ENCODE measurements around the gene RHBDD3. TPM values are rescaled to one million over a fixed set of nuclear protein-coding genes. Genes with fewer than 3 reads are reported as not detected.

Gene RHBDD3
- total and polyA plus RNA-seq, 2 experiments from 2014 or later = 55.0 to 115 TPM

GRCh38 chr22:29315286-29316140, 47.7 kb upstream of the RHBDD3 start, which contains the start of gene RASL10A:
TSS of gene RASL10A (minus strand) at chr22:29315697. CDS start at chr22:29315246, 451 bp downstream.
- Histone ChIP-seq H4K20me1 (replicated peaks; ENCODE audit: insufficient read depth) (peaks cover 9% of the 10 kb centered on the region), H2AFZ (peak within 1 kb of the TSS; percentile 91), H3K4me1 (ENCODE audit: insufficient read depth) (peaks cover 5% of the 10 kb centered on the region; the same call in 1 of the 2 replicates), H3K27me3 (ENCODE audit: insufficient read depth) (peaks cover 54% of the 10 kb centered on the region), H3K4me3 (peak within 1 kb of the TSS; percentile 61), H3K27ac (ENCODE audit: low read depth) (no peak within 1 kb of the TSS), H3K79me2 (replicated peaks; ENCODE audit: insufficient read depth) (no peaks in the 10 kb centered on the region), H3F3A (replicated peaks; ENCODE audit: low read depth) (peaks cover 24% of the 10 kb centered on the region), H3K9me2 (ENCODE audit: insufficient read depth) (no peaks in the 10 kb centered on the region), H3K36me3 (ENCODE audit: insufficient read depth) (no peaks in the 10 kb centered on the region), H3K4me2 (peak within 1 kb of the TSS; percentile 84)
- DNase-seq (ENCODE audit: low spot score) (peak; percentile 64), ATAC-seq (peak; percentile 6; the same call in 2 of the 3 replicates)
- peaks cover 21% of the 10 kb centered on the region for H3K9me3 Mint-ChIP-seq
- peak within 1 kb of the TSS; percentile 68 for H3K4me3 Mint-ChIP-seq
- H3K27me3 Mint-ChIP-seq (ENCODE audit: insufficient read depth, low read depth, poor library complexity) = peaks cover 47% of the 10 kb centered on the region
- H3K4me1 Mint-ChIP-seq = peaks cover 20% of the 10 kb centered on the region
- H3K36me3 Mint-ChIP-seq (ENCODE audit: low read depth) = peaks cover 7% of the 10 kb centered on the region; the same call in 1 of the 3 replicates
- no peak within 1 kb of the TSS for H3K27ac Mint-ChIP-seq
- TF ChIP-seq EZH2 (IDR thresholded peaks at IDR 0.05; ENCODE audit: low read depth, unreplicated experiment) (peak; percentile 77), JUNB (IDR thresholded peaks at IDR 0.05; ENCODE audit: unreplicated experiment) (no peak)

- peak overlapping the region; percentile 68 for H3K4me3 Mint-ChIP-seq
- no peak overlapping the region for H3K27ac ChIP-seq (ENCODE audit: low read depth)
- H3K79me2 ChIP-seq (replicated peaks; ENCODE audit: insufficient read depth) = no peaks in the 10 kb centered on the region
- peaks cover 47% of the 10 kb centered on the region for H3K27me3 Mint-ChIP-seq (ENCODE audit: insufficient read depth, low read depth, poor library complexity)
- TF ChIP-seq JUNB (IDR thresholded peaks at IDR 0.05; ENCODE audit: unreplicated experiment) = no peak
- peak; percentile 58 for TF ChIP-seq EZH2 (IDR thresholded peaks at IDR 0.05; ENCODE audit: low read depth, unreplicated experiment)
- TF ChIP-seq ETS1 (IDR thresholded peaks at IDR 0.05) = no peak
- peaks cover 54% of the 10 kb centered on the region for H3K27me3 ChIP-seq (ENCODE audit: insufficient read depth)
- peaks cover 20% of the 10 kb centered on the region for H3K4me1 Mint-ChIP-seq
- H3K36me3 ChIP-seq (ENCODE audit: insufficient read depth) = no peaks in the 10 kb centered on the region
- peaks cover 5% of the 10 kb centered on the region; the same call in 1 of the 2 replicates for H3K4me1 ChIP-seq (ENCODE audit: insufficient read depth)
- H3K9me3 Mint-ChIP-seq = peaks cover 21% of the 10 kb centered on the region
- no peaks in the 10 kb centered on the region for H3K9me2 ChIP-seq (ENCODE audit: insufficient read depth)
- peaks cover 24% of the 10 kb centered on the region for H3F3A ChIP-seq (replicated peaks; ENCODE audit: low read depth)
- H4K20me1 ChIP-seq (replicated peaks; ENCODE audit: insufficient read depth) = peaks cover 9% of the 10 kb centered on the region
- peak overlapping the region; percentile 84 for H3K4me2 ChIP-seq
- no peak overlapping the region for H3K27ac Mint-ChIP-seq
- H3K36me3 Mint-ChIP-seq (ENCODE audit: low read depth) = peaks cover 7% of the 10 kb centered on the region; the same call in 1 of the 3 replicates
- H3K4me3 ChIP-seq = peak overlapping the region; percentile 61
- peak overlapping the region; percentile 76; the same call in 1 of the 2 replicates for H2AFZ ChIP-seq
- DNase-seq (ENCODE audit: low spot score) = peak; percentile 64
- ATAC-seq = peak; percentile 4
Measured at GRCh38 chr22:29314537-29315285, 46.9 kb upstream of the RHBDD3 start.
